C4-2B (cell line): ENCODE measurements around the gene IGFL1.
"Not testable (repeated sequence)": the region's sequence is repeated elsewhere in the genome, so short reads cannot be mapped to it uniquely, and the experiment has no call there.

ENCODE experiments used
- H3K27ac ChIP-seq: fragments of 450-650 bp; 2 replicates; pipeline ENCODE4 v1.5.1; 2017
- CTCF ChIP-seq: fragments of 450-650 bp; conservative IDR thresholded peaks from 2 replicates; pipeline ENCODE4 v1.5.1; 2017; ENCODE audit warnings: mild to moderate bottlenecking
- ZFX ChIP-seq: fragments of 450-650 bp; IDR thresholded peaks from 2 replicates; pipeline ENCODE4 v1.6.1; 2017

The IGFL1 gene

GRCh38 chr19:46232938-46233621 lies 3.5 kb downstream of the IGFL1 start:
- TF ChIP-seq CTCF (no peak), ZFX (no peak)
- no peak overlapping the region for H3K27ac ChIP-seq

- not testable (repeated sequence) for H3K27ac ChIP-seq
Observed at GRCh38 chr19:46233871-46234270, 4.3 kb downstream of the IGFL1 start.

GRCh38 chr19:46238141-46238540 lies 8.6 kb downstream of the IGFL1 start:
- not testable (repeated sequence) for H3K27ac ChIP-seq

- H3K27ac ChIP-seq = no peak overlapping the region
Observed at GRCh38 chr19:46239193-46240024, 9.9 kb downstream of the IGFL1 start.

GRCh38 chr19:46240693-46241092 lies 11.2 kb downstream of the IGFL1 start:
- TF ChIP-seq ZFX (no peak), CTCF (no peak)
- no peak overlapping the region for H3K27ac ChIP-seq

More at GRCh38 chr19:46239193-46240024, 9.9 kb downstream of the IGFL1 start:
- TF ChIP-seq ZFX = no peak
- TF ChIP-seq CTCF = no peak

GRCh38 chr19:46241626-46242025 lies 12.1 kb downstream of the IGFL1 start:
- H3K27ac ChIP-seq = no peak overlapping the region
- no peak for TF ChIP-seq ZFX
- no peak for TF ChIP-seq CTCF

- H3K27ac ChIP-seq = not testable (repeated sequence)
Observed at GRCh38 chr19:46243081-46243654, 13.6 kb downstream of the IGFL1 start.

GRCh38 chr19:46250076-46250735 lies 20.7 kb downstream of the IGFL1 start:
- TF ChIP-seq CTCF = no peak
- no peak overlapping the region for H3K27ac ChIP-seq
